HG03469 (cell line): ENCODE results near the gene MGLL.

Experiments
- ATAC-seq: cut with Tn5 transposase; IDR thresholded peaks from one replicate; pipeline ENCODE4 v1.9.1; 2021; ENCODE audit warnings: mild to moderate bottlenecking, moderate library complexity, moderate number of reproducible peaks; ENCODE audit not compliant: unreplicated experiment

MGLL gene

GRCh38 chr3:127678611-127679533 is 143.4 kb downstream of the MGLL start:
- no peak for ATAC-seq

GRCh38 chr3:127678315-127678599 is 144.1 kb downstream of the MGLL start:
- no peak for ATAC-seq

- no peak for ATAC-seq
These were observed 144.6 kb downstream of the MGLL start for GRCh38 chr3:127677541-127678314.

GRCh38 chr3:127676921-127677351 is 145.4 kb downstream of the MGLL start:
- no peak for ATAC-seq

- no peak for ATAC-seq
These were observed 145.9 kb downstream of the MGLL start for GRCh38 chr3:127676456-127676855.

- ATAC-seq, result no peak
These were observed 146.5 kb downstream of the MGLL start for GRCh38 chr3:127675651-127676391.

GRCh38 chr3:127674790-127675189 is 147.5 kb downstream of the MGLL start:
- ATAC-seq, result no peak

GRCh38 chr3:127674101-127674721 is 148.1 kb downstream of the MGLL start:
- ATAC-seq, result no peak

GRCh38 chr3:127673191-127674100 is 148.9 kb downstream of the MGLL start:
- ATAC-seq, result no peak

- ATAC-seq, result no peak
These were observed 149.7 kb downstream of the MGLL start, which contains the start of gene ABTB1 for GRCh38 chr3:127672429-127673190. Gene ABTB1 (plus strand): TSS chr3:127672952. CDS start chr3:127673026, 74 bp downstream.

GRCh38 chr3:127671523-127672428 is 150.5 kb downstream of the MGLL start:
- ATAC-seq, result no peak

GRCh38 chr3:127670761-127671522 is 151.4 kb downstream of the MGLL start:
- ATAC-seq, result no peak

- no peak for ATAC-seq
These were observed 152.1 kb downstream of the MGLL start for GRCh38 chr3:127670229-127670559.

GRCh38 chr3:127669541-127670228 is 152.6 kb downstream of the MGLL start:
- ATAC-seq, result no peak

GRCh38 chr3:127668906-127669305 is 153.4 kb downstream of the MGLL start:
- ATAC-seq, result no peak

GRCh38 chr3:127667119-127667681 is 155.1 kb downstream of the MGLL start:
- ATAC-seq, result no peak
